Neutrophil (primary cell): ENCODE results near the gene CST3.

Experiments
- H3K27ac ChIP-seq: fragments of 200-600 bp; sonication (generic); 2 replicates; pipeline ENCODE4 v1.5.1; 2016; ENCODE audit warnings: mild to moderate bottlenecking, moderate library complexity
- H3K27me3 ChIP-seq: fragments of 200-600 bp; sonication (generic); 2 replicates; pipeline ENCODE4 v1.6.0; 2016; ENCODE audit warnings: mild to moderate bottlenecking
- H3K36me3 ChIP-seq: fragments of 200-600 bp; sonication (generic); 2 replicates; pipeline ENCODE4 v1.5.1; 2017
- H3K4me1 ChIP-seq, 2 experiments: fragments of 200-600 bp in 1 of 2; sonication (generic) in 1 of 2; 1 replicate in 1 of 2; 2 replicates in 1 of 2; pipeline versions ENCODE4 v1.5.1 to v1.6.1; 2013 to 2016; ENCODE audit warnings: low read depth in 1 of 2, low read length in 1 of 2, mild to moderate bottlenecking in 1 of 2, moderate library complexity in 1 of 2; ENCODE audit not compliant: control insufficient read depth in 1 of 2, insufficient read depth in 1 of 2
- H3K4me3 ChIP-seq, 2 experiments: fragments of 200-600 bp in 1 of 2; sonication (generic) in 1 of 2; 1 replicate in 1 of 2; 2 replicates in 1 of 2; pipeline ENCODE4 v1.5.1; 2013 to 2016; ENCODE audit warnings: low read depth in 1 of 2, low read length in 1 of 2, mild to moderate bottlenecking in 1 of 2, moderate library complexity in 1 of 2
- H3K9me3 ChIP-seq: fragments of 200-600 bp; sonication (generic); 2 replicates; pipeline ENCODE4 v1.5.1; 2016
- TF ChIP-seq, protein P1 (sequence below): fragments of 200-600 bp; sonication (generic); IDR thresholded peaks from 2 replicates; pipeline ENCODE4 v1.5.1; 2016; ENCODE audit warnings: antibody characterized with exemption

CST3 gene

DNA sequence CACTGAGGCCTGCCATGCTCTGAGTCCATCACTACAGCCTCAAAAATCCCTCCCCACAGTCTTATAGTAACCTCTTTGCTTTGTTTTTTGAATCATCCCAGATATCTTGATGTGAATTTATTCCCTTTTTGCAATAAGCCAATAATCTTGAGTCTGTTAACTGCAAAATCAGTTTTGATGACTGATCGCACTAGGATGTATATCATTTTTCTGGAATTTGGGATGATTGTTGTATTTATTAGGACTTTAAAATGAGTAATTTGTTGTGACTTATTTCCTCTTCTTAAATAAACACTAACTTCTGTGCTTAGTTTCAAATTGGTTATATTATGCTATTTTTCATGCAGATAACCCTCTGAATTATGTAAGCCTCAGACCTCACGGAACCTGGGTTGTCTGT, 45.5 kb upstream of the CST3 start:
- TF ChIP-seq, protein P1, sequence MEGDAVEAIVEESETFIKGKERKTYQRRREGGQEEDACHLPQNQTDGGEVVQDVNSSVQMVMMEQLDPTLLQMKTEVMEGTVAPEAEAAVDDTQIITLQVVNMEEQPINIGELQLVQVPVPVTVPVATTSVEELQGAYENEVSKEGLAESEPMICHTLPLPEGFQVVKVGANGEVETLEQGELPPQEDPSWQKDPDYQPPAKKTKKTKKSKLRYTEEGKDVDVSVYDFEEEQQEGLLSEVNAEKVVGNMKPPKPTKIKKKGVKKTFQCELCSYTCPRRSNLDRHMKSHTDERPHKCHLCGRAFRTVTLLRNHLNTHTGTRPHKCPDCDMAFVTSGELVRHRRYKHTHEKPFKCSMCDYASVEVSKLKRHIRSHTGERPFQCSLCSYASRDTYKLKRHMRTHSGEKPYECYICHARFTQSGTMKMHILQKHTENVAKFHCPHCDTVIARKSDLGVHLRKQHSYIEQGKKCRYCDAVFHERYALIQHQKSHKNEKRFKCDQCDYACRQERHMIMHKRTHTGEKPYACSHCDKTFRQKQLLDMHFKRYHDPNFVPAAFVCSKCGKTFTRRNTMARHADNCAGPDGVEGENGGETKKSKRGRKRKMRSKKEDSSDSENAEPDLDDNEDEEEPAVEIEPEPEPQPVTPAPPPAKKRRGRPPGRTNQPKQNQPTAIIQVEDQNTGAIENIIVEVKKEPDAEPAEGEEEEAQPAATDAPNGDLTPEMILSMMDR, result no peak
- Histone ChIP-seq H3K27me3 (no peaks in the 10 kb centered on the region), H3K36me3 (no peaks in the 10 kb centered on the region), H3K27ac (no peak overlapping the region), H3K4me3 (no peak overlapping the region), H3K9me3 (no peaks in the 10 kb centered on the region), H3K4me1 (no peaks in the 10 kb centered on the region)

DNA sequence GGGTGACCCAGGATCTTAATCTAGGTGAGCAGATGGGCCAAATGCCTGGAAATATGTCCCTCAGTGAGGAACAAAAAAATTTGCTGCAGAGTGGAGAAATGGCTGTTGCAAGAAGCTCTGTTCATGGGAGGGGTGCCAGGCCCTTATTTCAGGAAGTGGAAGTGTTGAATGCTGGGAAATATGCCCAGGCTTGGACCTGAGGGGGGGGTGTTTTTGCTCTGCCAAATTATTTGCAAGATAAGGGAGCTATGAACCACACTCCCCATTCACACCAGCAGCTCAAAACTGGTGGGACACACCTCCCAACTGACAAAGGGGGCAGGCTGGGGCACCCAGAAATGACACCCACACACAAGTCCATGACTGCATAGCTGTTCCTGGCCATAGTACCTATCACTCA, 42.4 kb upstream of the CST3 start:
- Histone ChIP-seq H3K4me1 (no peaks in the 10 kb centered on the region), H3K27ac (no peak overlapping the region), H3K27me3 (no peaks in the 10 kb centered on the region), H3K9me3 (no peaks in the 10 kb centered on the region), H3K4me3 (no peak overlapping the region), H3K36me3 (no peaks in the 10 kb centered on the region)
- TF ChIP-seq, protein P1, result no peak

DNA sequence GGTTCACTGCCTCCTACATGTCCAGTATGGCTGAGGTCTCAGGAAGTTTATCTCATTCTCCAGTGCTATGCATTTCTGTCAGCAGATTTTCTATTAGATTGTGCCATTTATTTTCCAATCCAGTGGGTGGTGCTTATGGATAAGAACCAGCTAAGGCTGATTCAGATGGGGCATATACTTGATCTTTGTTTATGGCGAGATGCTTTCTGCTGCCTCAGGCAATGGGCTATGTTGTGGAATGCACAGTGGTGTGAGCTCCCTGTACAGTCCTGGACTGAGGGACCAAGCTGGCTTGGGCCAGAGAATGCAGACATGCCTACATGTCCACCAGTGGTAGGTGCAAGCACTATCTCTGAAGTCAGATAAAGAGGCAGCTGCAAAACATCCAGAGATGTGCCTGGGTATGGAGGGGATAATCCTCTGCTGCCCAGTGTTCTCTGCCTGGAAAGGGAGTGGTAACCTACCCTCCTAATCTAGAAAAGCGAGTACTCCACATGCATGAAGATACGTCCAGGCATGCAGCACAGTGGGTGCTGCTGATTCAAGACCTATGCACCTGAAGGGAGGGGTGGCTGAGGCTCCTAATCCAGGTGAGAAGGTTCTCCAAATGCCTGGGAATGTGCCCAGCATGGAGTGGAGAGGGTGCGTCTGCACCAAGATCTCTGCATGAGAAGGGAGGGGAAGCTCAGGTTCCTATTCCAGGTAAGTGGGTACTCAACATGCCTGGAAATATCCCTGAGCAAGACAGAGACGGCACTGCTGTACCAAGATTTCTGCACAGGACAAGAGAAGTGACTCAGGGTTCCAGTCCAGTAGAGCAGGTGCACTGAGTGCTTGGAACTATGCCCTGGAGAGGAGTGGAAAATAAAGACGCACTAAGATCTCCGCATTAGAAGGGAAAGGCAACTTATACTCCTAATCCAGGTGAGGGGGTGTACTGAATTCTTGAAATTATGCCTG, 41.7 kb upstream of the CST3 start:
- Histone ChIP-seq H3K9me3 (no peaks in the 10 kb centered on the region), H3K27ac (no peak overlapping the region), H3K4me3 (no peak overlapping the region), H3K4me1 (no peaks in the 10 kb centered on the region), H3K36me3 (no peaks in the 10 kb centered on the region), H3K27me3 (no peaks in the 10 kb centered on the region)
- TF ChIP-seq, protein P1, result no peak

DNA sequence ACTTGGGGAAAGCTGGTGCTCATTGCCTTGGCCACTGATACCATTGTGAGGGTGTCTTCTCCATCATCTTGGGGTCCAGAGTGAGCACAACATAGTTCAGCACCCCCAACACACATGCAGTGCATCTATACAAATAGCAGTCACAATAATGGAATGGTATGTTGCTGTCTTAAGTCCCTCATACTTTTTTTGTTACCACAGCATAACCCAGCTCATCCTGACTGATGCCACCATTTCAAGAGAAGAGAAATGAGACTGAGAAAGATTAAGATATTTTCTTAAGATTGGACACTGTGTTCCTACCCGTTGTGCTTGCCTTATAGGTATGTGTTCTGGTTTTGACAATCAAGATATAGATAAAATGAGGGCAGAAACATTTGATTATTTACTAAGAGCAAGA, 35.5 kb upstream of the CST3 start:
- Histone ChIP-seq H3K27ac (no peak overlapping the region), H3K36me3 (no peaks in the 10 kb centered on the region), H3K9me3 (no peaks in the 10 kb centered on the region), H3K4me1 (no peaks in the 10 kb centered on the region), H3K4me3 (no peak overlapping the region), H3K27me3 (no peaks in the 10 kb centered on the region)
- TF ChIP-seq, protein P1, result no peak

DNA sequence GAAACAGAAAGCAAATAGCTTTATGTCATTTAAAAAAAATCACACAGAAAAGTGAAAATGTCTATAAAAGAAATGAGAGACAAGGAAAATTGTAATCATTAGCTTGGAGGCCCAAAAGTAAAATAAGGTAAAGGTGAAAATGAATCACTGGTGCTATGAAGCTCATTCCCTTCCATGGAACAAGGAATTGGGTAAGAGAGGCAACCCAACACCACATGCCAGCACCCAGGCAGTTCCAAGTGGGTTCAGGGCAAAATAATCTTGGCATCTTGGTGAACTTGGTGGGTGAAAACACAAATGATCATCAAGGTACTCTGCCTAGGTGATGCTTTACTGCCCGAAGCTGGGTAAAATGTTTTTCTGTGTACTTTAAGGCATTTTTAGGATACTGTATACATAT, 34.4 kb upstream of the CST3 start:
- no peaks in the 10 kb centered on the region for H3K27me3 ChIP-seq
- no peak overlapping the region for H3K27ac ChIP-seq
- H3K4me1 ChIP-seq, result no peaks in the 10 kb centered on the region
- H3K4me3 ChIP-seq, result no peak overlapping the region
- no peaks in the 10 kb centered on the region for H3K9me3 ChIP-seq
- TF ChIP-seq, protein P1, result no peak
- H3K36me3 ChIP-seq, result no peaks in the 10 kb centered on the region
